ENCODE results near the gene HLA-DOA. TPM values are rescaled to one million over a fixed set of nuclear protein-coding genes. Genes with fewer than 3 reads are reported as not detected.

Gene HLA-DOA
- total RNA-seq = 10 to 100 TPM in 3 of 4 donors, 1 to 10 TPM in 1; 2.0 to 85.9 (median 20.3) TPM

DNA sequence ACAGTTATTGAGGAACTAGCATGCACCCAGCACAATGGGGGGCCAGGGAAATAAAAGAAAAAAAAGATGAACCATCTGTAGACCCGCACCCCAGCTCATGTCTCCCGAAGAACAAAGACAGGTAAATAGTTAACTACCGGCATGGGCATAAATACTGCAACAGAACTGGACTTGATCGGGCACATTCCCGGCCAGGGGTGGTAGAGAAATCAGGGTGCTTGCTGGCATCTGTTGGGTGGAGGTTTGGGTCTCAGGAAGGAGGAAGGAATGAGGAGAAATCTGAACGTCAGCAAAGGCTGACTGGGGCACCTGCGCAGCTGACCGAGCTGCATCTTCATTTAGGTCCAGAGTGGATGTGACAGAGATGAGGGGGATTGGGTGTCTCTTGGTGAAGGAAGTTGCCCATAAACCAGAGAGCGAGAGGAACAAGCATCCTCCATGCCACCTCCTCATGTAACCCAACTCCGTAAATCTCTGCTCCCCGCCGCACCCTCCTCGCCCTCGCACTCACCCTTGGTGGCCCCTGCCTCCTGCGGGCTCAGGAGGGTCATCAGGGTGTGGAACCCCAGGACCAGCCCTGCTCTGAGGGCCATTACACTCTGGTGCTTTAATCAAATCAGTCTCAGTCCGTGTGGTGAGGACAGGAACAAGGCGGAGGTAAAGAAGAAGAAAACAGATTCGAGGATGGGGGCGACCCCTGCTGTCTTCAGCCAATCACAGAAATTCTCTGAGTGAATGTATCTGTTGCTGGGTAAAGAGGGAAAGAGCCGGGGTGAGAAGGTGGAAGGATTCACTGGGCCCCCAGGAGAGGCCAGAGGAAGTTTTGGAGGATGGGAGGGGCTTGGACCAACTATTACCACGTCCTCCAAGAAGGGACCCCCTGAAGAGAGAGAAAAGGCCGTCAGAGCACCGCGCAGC is at the start of gene HLA-DOA:
Gene HLA-DOA, minus strand, starts transcription at position 648 of the 918 bp plus-strand sequence.
- Histone ChIP-seq H3K36me3 (no peaks in the 10 kb centered on the region), H3K27ac (no peak within 1 kb of the TSS), H3K4me1 (no peaks in the 10 kb centered on the region), H3K9me3 (no peaks in the 10 kb centered on the region), H3K27me3 (peaks cover 3% of the 10 kb centered on the region), H3K4me3 (replicated peaks in 1 of 3) (no peak within 1 kb of the TSS)
- no peak for DNase-seq
- 24 to 29% methylated on average over 24 of the region's 24 CpGs for WGBS, 2 donors
- TF ChIP-seq POLR2A (IDR thresholded peaks at IDR 0.05) = no peak
- TF ChIP-seq, protein P1, sequence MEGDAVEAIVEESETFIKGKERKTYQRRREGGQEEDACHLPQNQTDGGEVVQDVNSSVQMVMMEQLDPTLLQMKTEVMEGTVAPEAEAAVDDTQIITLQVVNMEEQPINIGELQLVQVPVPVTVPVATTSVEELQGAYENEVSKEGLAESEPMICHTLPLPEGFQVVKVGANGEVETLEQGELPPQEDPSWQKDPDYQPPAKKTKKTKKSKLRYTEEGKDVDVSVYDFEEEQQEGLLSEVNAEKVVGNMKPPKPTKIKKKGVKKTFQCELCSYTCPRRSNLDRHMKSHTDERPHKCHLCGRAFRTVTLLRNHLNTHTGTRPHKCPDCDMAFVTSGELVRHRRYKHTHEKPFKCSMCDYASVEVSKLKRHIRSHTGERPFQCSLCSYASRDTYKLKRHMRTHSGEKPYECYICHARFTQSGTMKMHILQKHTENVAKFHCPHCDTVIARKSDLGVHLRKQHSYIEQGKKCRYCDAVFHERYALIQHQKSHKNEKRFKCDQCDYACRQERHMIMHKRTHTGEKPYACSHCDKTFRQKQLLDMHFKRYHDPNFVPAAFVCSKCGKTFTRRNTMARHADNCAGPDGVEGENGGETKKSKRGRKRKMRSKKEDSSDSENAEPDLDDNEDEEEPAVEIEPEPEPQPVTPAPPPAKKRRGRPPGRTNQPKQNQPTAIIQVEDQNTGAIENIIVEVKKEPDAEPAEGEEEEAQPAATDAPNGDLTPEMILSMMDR (IDR thresholded peaks at IDR 0.05) = no peak
- intact Hi-C loops (cut with DNase I) = no loop called here

GRCh38 chr6:33057222-33058150 is 48.1 kb upstream of the HLA-DOA start:
- intact Hi-C loops (cut with DNase I) = no loop called here
- Histone ChIP-seq H3K27me3 (no peaks in the 10 kb centered on the region), H3K9me3 (no peaks in the 10 kb centered on the region), H3K27ac (no peak overlapping the region), H3K4me1 (no peaks in the 10 kb centered on the region), H3K4me3 (replicated peaks in 1 of 3) (no peak overlapping the region), H3K36me3 (no peaks in the 10 kb centered on the region)
- 58 to 63% methylated on average over 6 of the region's 6 CpGs for WGBS, 2 donors
- DNase-seq = no peak
- no peak for TF ChIP-seq POLR2A (IDR thresholded peaks at IDR 0.05)
- TF ChIP-seq, protein P1 (IDR thresholded peaks at IDR 0.05) = no peak

DNA sequence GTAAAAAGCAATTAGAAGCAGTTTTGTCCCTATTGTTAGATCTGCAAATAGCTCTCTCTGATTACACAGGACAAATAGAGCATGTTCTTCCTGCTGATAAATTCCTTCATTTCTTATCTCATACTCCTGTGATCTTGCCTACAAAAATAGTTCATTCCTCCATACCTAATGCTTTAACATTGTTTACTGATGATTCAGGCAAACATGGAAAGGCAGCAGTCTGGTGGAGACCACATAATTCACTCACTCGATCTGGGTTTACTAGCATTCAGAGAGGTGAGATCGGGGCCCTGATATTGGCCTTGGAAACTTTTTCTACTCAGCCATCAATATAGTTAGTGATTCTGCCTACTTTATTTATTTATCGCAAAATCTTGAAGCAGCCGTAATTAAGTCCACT is 43.8 kb upstream of the HLA-DOA start:
- Histone ChIP-seq H3K4me3 (replicated peaks in 1 of 3) (no peak overlapping the region), H3K27ac (no peak overlapping the region), H3K27me3 (no peaks in the 10 kb centered on the region), H3K4me1 (no peaks in the 10 kb centered on the region), H3K9me3 (no peaks in the 10 kb centered on the region), H3K36me3 (no peaks in the 10 kb centered on the region)
- DNase-seq = no peak
- WGBS, 2 donors = 48 to 69% methylated on average over 4 of the region's 4 CpGs
- intact Hi-C loops (cut with DNase I) = no loop called here
- TF ChIP-seq POLR2A (IDR thresholded peaks at IDR 0.05) = no peak
- TF ChIP-seq, protein P1 (IDR thresholded peaks at IDR 0.05) = no peak

DNA sequence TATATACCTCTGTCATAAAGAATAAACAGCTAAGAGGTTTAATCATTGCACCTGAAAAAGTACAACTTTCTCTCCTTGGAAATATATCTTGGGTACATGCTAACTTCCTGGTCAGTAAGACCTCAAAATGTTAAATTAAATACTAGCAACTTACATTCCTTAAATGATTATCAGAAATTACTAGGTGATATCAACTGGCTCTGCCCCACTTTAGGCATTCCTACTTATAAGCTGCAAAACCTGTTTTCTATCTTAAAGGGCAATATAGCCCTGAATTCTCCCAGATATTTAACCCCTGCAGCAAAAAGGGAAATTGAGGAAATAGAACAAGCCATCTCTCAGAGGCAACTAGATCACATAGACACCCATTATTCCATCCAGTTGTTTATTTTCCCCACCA is 43.2 kb upstream of the HLA-DOA start:
- H3K4me1 ChIP-seq = no peaks in the 10 kb centered on the region
- H3K9me3 ChIP-seq = no peaks in the 10 kb centered on the region
- no peak for TF ChIP-seq POLR2A (IDR thresholded peaks at IDR 0.05)
- TF ChIP-seq, protein P1 (IDR thresholded peaks at IDR 0.05) = no peak
- no peaks in the 10 kb centered on the region for H3K27me3 ChIP-seq
- no peak for DNase-seq
- intact Hi-C loops (cut with DNase I) = no loop called here
- no peak overlapping the region for H3K4me3 ChIP-seq (replicated peaks in 1 of 3)
- no peak overlapping the region for H3K27ac ChIP-seq
- H3K36me3 ChIP-seq = no peaks in the 10 kb centered on the region

Data from thyroid gland (tissue), 4 donors.